Measurements from ENCODE around the gene NUDCD3. TPM values are rescaled to one million over a fixed set of nuclear protein-coding genes. Genes with fewer than 3 reads are reported as not detected.

Gene NUDCD3
- total RNA-seq, 1 experiment from 2014 or later, result 53.4 TPM

DNA sequence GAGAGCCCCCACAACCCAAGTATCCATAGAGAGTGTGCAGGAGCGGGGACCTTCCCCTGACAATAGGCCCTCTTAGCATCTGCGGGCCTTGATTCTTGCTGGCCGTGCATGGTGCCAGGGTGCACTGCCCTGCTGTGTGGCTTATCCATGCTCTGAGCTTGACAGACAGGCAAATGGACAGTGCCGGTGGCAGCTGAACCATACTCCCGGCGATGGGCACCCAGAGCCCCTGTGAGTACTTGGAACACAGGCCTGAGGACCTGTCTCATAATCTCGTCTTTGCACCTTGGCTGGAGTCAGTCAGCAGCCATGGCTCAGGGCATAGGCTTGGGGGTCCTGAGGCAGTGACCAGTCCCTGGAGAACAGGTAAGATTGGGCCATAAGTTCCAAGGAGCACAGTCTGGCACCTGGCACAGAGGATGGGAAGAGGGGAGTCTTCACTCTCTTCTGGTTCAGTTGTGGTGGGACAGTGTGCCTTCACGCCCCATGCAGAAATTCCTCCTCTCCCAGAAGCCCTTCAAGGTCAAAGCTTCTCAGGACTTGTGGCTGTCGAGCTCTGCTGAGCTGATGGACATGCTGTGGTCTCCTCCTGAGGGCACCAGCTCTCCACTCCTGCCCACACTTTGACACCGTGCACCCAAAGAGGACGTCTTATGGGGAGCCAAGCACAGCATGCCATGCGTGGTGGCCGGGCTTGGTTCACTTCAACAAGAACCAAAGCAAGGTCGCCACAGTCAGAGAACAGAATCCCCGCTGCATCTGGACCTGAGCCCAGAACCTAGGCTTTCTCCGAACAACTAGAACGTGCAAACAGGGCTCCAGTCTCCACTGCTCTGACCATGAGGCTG is 105.6 kb downstream of the NUDCD3 start:
- no peak for DNase-seq (ENCODE audit: low spot score)

DNA sequence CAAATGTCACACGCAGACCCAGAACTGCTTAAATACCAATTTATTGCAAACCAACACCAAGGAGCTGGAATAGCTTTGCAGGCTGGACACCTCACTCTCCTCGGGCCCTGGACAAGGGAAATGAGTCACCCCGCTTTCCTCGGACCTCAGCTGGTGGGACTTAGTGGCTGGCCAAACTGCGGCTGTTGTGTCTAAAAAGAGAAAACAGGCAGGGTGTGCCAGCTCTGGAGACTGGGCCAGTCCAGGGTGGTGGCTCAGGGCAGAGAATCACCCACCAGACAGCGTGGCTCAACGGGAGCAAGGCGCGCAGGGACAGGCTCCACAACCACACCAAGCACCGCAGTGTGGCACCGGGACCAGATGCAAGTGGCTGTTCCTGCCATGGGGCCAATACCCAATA is 106.9 kb downstream of the NUDCD3 start:
- DNase-seq (ENCODE audit: low spot score), result no peak

DNA sequence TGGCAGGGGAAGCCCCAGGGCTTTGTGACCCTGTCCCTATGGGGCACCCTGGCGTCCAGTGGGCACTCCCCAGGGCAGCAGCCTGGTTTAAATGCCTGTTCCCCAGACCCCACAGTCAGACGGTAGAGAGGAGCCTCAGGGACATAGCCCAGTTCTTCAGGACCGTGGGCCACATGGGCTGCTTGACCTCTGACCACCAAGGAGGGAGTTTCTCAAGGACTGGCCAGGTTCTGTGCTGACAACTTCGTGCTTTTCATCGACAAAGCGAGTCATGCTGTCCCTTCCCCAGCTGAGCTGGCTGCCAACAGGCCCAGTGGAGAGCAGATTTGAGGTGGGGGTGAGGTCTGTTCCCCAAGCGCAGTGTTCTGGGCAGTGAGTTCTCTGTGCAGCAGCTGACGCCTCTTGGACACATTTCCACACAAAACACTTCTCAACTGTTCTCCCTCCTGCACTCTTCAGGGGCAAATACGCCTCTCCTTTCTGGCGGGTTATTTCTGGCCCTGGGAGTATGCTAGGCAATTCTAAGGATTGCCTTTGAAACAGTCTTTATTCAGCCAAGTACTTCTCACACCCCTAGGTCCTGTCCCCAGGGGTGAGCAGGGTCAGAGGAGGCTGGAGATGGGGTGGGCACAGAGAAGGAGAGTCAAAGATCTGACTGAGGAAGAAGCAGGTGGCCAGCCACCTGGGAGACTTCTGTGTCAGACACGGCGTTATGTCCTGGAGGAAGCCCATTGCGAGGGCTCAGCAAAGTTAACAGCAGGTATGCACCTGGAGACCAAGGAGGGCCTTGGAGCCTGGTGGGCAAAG is 107.8 kb downstream of the NUDCD3 start:
- DNase-seq (ENCODE audit: low spot score), result no peak

DNA sequence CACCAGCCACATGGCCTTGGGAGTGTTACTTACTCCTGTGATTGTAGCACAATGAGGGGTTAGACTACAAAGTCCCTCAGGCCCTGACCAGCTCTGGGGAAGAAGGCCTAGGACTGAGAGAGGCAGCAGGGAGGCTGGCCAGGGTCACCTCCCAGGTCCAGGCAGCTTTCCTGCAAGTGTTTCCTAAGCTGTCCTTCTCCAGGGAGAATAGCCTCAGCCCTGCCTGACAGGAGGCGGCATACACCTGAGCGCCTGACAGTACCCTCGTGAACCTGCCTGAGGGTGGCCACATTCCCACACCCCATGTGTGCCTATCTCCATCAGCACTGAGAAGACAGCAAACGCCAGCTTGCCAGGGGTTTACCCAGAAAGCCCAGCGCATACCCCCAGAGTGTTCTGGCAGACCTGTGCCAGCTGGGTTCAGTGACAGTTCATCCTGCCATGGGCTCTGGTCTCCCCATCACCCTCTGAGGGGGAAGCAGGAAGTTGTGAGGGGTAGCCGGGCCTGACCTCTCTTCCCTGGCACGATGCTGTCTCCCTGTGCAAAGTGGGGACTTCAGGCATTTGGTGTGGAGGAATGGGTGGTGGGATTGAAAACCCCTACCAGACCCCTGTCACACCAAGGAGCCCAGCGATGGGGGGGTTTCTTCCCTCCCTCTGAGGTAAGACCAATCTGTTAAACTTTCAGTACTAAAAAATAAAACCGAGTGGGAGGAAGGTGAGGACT is 108.8 kb downstream of the NUDCD3 start:
- DNase-seq (ENCODE audit: low spot score), result no peak

DNA sequence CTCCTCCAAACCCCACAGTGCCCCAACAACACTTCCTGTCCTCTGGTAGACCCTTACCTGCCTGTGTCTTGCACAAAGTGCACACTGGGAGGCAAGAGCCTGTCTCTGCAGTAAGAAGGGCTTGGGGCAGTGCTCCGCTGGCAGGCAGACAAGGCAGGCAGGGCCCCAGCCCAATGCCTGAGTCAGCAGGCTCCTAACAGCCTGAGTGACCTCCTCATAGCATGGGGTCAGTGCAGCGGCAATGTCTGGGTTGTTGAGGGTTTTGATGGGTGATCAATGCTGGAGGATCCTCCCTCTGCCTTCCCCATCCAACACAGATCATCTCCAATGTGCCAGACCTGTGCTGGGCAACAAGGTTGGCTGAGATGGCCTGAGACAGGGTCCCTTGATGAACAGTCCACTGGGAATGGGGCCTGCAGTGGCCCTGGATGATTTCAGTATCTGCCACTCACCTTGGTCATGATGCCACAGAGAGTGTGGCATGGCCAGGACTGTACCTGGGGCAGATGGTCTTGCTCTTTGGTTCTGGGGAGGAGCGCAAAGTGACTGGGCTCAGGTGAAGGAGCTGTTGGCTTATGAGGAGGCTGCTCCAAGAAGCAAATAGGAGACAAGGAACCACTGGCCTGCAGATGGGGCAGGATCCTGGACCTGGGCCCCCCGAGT is 109.5 kb downstream of the NUDCD3 start:
- DNase-seq (ENCODE audit: low spot score), result no peak

DNA sequence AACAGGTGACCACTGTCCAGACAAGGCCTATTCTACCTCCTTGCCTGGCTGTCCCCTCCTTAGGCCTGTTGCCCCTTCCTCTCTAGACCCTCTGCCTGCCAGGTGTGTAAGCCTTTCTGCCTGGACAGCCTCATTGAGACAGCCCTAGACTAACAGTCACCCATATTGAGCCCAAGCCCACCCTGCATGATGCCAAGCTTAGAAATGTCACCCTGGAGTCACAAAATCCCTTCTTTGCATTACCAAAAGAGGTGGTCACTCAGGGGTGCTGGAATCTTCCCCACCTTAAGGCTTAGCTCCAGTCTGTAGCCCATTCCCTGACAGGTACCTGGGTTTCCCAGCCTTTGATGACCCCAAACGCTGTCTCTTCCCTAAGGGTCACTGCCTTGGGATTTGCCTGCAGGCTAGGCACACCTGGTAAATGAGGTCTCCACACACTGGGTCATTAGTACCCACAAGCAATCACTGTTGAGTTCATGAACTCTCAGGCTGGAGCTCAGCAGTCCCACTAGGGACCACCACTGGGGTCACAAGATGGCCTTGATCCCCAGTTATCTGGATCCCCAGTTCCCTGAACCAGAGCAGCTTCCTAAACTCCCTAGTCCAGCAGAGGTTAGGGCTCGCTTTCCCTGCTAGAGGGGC is 110.1 kb downstream of the NUDCD3 start:
- DNase-seq (ENCODE audit: low spot score), result no peak

DNA sequence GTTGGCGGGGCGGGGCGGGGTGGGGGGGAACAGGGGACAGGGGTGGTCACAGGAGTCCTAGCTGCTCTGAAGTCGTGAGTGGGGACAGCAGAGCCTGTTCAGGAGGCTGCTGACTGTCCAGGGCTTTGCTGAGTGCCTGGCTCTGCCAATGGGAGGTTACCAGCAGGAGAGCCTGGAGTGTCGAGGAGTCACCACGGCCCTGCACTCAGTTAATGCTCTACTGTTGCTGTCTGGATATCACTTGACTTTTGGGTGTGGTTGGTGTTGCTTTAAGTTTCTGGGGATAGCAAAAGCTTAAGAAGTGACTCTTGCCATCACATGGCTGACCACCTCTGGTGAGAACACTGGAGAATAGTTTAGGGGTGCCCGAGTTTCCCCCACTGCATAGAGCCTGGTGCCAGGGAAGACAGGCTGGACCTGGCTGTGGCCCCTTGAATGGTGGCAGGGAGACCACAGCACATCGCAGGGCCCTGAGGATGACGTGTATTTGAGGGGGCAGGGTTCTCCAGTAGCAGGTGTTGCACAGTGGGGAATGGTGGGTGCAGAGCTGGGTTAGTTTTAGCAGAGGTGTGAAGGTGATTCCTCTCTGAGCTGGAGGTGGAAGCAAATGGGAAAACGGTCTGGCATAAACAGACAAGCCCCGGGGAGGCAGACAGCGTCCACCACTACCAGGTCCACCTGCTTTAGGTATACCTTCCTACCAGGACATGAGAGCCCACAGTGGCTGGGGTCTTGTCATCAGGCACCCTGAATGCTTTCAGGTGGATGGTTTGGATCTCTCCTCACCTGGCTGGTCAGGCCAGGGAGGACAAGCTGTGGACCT is 110.9 kb downstream of the NUDCD3 start:
- DNase-seq (ENCODE audit: low spot score), result no peak

DNA sequence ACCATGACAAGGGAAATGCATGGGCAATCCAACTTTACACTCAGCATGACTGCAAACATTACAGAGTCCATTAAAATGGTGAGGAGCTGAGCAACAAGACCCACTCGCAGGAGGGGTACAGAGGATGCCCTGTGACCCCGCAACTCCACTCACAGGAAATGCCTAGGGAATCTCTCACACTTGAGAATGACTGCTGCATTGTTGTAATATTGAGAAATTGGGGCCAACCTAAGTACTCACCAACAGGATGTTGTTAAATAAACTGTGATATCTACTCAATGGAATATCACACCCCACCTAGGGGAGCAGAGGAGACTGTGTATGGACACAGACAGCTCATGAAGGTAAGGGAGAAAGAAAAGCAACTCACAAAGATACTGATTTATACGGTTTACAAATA is 111.7 kb downstream of the NUDCD3 start:
- DNase-seq (ENCODE audit: low spot score), result no peak

DNA sequence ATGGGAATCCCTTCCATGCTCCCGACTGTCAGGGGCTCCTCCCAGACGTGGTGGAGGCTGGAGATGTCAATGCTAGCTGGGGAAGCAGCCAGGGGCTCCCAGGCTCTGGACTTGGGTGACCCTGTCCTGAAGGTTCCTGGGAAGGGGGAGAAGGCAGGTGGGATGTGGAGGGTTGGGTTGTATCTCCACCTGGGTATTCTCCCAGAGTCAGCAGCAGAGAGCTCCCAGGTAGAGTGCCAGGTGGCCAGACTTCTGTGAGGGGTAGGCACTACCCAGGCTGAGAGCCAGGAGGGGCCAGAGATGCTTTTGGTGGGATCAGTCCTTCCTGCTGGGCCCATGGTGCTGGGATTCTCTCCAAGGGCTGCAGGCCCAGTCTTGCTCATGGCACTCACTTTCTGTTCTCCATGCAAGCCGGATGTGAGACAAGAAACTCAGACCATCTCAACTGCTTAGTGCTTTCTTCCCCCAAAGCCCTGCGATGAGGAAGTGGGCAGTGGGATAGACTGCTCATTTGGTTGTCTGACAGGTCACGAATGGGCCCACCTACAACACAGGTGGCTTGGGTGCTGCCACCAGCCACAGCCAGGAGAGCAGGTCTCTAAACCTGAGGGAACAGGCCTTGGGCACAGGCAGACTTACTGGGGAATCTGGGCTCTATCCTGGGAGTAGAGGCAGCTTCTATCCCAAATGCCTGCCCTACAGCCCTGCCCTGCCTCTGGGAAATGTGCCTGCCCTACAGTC is 112.6 kb downstream of the NUDCD3 start:
- DNase-seq (ENCODE audit: low spot score), result no peak

DNA sequence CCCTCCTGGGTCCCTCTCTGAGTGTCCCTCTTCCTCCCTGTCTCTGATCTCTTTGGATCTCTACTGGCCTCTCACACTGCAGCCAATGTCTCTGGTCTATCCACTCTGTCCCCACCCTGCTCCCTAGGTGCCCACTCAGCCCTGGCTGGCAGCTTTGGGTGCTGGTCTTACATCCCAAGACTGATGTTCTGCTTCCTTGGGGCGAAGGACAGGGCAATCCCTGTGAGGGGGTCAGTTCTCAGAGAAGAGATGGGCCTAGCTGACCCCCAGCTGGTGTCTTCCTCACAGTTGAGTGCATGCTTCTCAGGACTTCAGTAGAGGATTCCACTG is 113.4 kb downstream of the NUDCD3 start:
- no peak for DNase-seq (ENCODE audit: low spot score)

DNA sequence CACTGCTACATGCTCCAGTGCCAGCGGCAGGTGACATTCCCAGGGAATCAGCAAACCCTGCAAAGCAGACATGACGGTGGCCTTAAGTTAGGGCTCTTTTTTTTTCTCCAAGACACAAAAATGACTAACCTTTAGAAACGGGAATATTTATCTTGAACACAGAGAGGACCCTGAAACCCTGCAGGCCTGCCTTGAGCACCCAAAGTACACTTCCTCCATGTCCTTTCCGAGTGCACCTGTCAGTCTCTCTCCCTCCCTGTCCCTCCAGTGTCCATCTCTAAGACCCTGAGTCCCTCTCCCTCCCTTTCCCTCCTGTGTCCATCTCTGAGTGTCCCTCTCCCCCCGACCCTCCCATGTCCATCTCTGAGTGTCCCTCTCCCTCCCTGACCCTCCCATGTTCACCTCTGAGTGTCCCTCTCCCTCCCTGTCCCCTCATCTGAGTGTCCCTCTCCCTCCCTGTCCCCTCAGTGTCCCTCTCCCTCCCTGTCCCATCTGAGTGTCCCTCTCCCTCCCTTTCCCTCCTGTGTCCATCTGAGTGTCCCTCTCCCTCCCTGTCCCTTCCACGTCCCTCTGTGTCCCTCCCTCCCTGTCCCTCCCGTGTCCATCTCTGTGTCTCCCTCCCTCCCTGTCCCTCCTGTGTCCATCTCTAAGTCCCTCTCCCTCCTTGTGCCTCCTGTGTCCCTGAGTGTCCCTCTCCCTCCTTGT is 113.9 kb downstream of the NUDCD3 start:
- no peak for DNase-seq (ENCODE audit: low spot score)

DNA sequence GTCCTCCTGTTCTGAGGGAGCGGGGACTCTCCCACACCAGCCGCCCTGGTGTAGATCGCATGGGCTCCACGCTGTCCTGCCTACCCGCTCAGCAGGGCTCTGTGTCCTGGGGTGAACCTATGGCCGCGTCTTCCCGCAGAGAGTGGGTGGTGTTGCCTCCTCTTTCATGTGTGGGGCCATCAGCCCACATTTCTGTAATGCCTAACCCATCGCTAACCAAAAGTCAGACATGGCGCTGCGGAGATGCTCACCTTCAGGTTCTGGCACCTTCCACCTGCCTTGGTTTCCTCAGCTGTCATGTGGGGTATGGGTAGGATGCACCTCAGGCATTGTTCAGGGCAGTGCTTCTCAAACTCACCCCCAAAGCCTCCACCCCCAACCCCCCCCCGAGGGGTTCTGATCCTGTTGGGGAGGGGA is 114.5 kb downstream of the NUDCD3 start:
- DNase-seq (ENCODE audit: low spot score), result no peak

DNA sequence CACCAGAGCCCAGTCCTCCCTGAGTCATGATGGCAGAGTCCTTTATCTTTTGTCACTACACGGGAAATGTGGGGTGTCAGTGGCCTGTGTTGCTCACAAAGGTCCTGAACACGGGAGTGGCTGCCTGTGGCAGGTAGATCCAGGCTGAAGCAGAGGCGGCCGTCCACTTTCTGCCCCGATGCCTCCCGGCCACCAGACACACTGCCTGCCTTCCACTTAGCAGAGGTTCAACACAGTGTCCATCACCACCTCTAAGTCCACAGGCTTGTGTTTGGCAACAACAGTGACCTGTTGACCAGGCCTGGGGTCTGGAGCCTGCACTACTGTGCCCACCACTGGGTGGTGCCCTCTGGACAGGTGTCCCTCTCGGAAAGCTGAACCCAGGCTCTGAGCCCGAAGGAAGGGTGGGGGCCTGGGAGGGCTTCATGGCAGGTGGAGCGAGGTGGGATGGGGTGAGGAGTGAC is 115.2 kb downstream of the NUDCD3 start:
- DNase-seq (ENCODE audit: low spot score), result no peak

DNA sequence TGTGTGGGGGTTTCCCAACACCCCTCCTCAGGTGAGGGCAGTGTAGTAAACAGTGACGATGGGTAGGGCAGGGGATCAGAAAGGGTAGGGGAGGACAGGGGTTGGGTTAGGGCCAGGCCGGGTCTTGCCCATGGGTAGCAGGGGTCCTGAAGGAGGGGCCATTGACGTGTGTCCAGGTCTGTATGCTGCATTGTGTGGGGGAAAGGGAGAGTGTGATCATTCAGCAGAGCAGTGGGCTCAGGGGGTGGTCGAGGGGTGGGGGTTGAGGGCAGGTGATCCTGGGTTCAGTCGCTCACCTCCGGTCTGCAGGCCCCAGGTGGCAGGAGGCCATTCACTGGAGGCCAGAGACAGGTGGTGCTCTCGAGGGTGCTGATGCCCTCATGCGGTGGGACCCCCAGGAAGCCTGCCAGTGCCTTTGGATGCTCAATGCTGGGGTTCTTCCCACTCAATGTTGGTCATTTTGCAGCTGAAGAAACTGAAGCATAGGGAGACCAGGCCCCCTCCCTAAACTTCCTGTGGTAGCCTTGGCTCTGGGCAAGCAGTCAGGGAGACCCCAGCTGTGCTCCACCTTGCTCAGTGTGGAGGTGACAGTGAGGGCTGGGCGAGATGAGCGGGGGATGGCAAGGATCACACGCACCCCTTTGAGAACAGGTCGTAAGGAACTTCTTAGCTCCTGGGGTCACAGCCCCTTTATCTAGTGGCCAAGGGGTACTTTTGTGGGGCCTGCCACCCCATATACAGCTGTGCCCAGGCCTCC is 116.3 kb downstream of the NUDCD3 start:
- DNase-seq (ENCODE audit: low spot score), result no peak

DNA sequence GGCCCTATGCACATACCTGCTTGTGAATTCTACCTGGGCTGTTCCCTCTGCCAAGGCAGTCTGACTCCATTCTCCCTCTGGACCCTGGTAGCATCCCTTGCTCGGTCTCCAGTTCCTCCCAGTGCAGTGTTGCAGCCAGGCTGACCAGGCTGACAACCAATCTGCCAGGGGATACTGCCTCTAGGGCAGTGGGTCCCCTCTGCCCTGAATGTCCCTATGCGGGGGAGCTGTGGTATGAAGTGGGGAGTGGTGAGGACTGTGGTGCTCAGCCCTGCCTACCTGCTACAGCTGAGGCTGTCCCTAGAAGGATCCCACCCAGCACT is 117.1 kb downstream of the NUDCD3 start:
- no peak for DNase-seq (ENCODE audit: low spot score)

DNA sequence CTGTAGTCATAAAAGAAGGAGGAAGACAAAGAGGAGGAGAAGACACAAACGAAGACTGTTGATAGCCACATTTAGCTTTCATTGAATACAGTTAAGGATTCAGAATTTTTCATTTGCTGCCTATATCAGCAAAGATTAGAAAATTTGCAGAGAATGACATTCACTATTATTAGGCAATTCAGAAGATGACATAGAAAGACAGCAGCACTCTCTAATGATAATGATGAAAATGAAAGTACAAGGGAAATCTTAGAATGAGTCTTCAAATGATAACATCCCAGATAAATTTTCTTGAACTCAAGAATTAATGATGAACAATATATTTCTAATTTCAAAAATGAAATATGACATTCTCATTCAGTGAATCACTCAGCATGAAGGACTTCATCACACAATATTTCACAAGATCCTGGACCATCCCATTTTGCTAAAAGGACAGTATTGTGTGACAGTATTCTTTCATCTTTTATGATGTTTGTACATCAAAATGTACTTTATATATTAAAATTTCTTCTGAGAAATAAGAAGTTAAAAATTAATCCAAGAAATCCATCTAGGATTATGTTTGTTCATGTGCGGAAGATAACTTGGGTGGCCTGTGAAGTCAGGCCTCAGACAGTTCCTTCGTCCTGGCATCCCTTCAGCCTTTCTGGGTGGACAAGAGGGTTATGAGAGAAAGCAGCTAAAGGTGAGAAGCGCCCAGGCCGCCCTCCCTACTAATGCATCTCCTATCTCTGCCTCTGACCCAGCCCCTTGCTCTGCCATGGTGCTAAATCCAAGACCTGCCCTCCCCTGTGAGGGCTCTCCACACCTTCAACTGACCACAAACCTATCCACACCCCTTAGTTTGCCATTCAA is 117.7 kb downstream of the NUDCD3 start:
- no peak for DNase-seq (ENCODE audit: low spot score)

DNA sequence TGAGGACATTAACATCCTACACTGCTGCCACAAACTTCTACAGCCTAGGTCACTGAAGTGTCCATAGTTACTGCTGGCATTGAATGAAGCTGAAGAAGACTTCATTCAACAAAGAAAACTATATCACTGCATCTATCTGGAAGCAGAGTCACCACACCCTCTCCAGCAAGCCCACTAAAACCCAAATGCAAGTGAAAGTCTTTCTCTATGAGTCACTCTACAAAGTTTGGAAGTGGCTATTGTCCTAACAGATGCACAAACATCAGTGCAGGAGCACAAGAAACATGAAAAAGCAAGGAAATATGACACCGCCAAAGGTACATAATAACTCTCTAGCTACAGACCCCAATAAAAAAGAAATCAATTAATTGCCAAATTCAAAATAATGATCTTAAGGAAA is 121.6 kb downstream of the NUDCD3 start:
- DNase-seq (ENCODE audit: low spot score), result no peak

All from HT-29 (cell line).